Mesenchymal stem cell (in vitro differentiated cells and primary cell): ENCODE data around the gene RAMP3.

Source experiments
- DNase-seq: peaks from one replicate; pipeline ENCODE4 v3.0.0-alpha.2; 2013
- H2AFZ ChIP-seq: one replicate; pipeline ENCODE4 v1.6.1; 2013; ENCODE audit warnings: low read depth, mild to moderate bottlenecking, control low read depth, inconsistent platforms, low read length, moderate library complexity
- H2AK5ac ChIP-seq: 2 replicates; pipeline ENCODE4 v1.6.1; 2013; ENCODE audit warnings: low read length, moderate library complexity, mild to moderate bottlenecking, inconsistent platforms; ENCODE audit not compliant: severe bottlenecking
- H2BK120ac ChIP-seq: one replicate; pipeline ENCODE4 v1.6.1; 2013; ENCODE audit warnings: low read depth, mild to moderate bottlenecking, inconsistent platforms, low read length, moderate library complexity
- H2BK12ac ChIP-seq, 2 experiments: one replicate each; pipeline ENCODE4 v1.6.1; 2013; ENCODE audit warnings: inconsistent platforms in 2 of 2, low read length in 2 of 2, mild to moderate bottlenecking in 2 of 2, moderate library complexity in 2 of 2, control low read depth in 1 of 2
- H2BK15ac ChIP-seq: one replicate; pipeline ENCODE4 v1.6.1; 2013; ENCODE audit warnings: mild to moderate bottlenecking, low read depth, inconsistent platforms; ENCODE audit not compliant: poor library complexity, severe bottlenecking
- H2BK5ac ChIP-seq: 2 replicates; pipeline ENCODE4 v1.6.1; 2013; ENCODE audit warnings: low read depth, mild to moderate bottlenecking, low read length, control low read depth, inconsistent platforms; ENCODE audit not compliant: poor library complexity, severe bottlenecking
- H3K14ac ChIP-seq, 2 experiments: one replicate each; pipeline ENCODE4 v1.6.1; 2013; ENCODE audit warnings: inconsistent platforms in 2 of 2, low read length in 2 of 2, control low read depth in 1 of 2, mild to moderate bottlenecking in 1 of 2, moderate library complexity in 1 of 2
- H3K18ac ChIP-seq, 2 experiments: one replicate each; pipeline ENCODE4 v1.6.1; 2013; ENCODE audit warnings: inconsistent platforms in 2 of 2, low read length in 2 of 2, control low read depth in 1 of 2, low read depth in 1 of 2, mild to moderate bottlenecking in 1 of 2
- H3K23ac ChIP-seq, 2 experiments: one replicate each; pipeline ENCODE4 v1.6.1; 2013; ENCODE audit warnings: inconsistent platforms in 2 of 2, low read length in 2 of 2, mild to moderate bottlenecking in 2 of 2, moderate library complexity in 2 of 2, control low read depth in 1 of 2
- H3K27ac ChIP-seq: 2 replicates; pipeline ENCODE4 v1.5.1; 2013; ENCODE audit warnings: mild to moderate bottlenecking, moderate library complexity, low read length, control low read depth, inconsistent platforms; ENCODE audit not compliant: poor library complexity, severe bottlenecking
- H3K27me3 ChIP-seq, 2 experiments: 2 replicates each; pipeline versions ENCODE4 v1.6.1 to v1.7.0; 2013; ENCODE audit warnings: low read length in 2 of 2, mild to moderate bottlenecking in 2 of 2, moderate library complexity in 2 of 2, control low read depth in 1 of 2, inconsistent platforms in 1 of 2; ENCODE audit not compliant: control insufficient read depth in 1 of 2, insufficient read depth in 1 of 2
- H3K36me3 ChIP-seq, 2 experiments: 2 replicates each; pipeline versions ENCODE4 v1.6.1 to v1.7.0; 2013; ENCODE audit warnings: low read length in 2 of 2, control low read depth in 1 of 2, inconsistent platforms in 1 of 2, low read depth in 1 of 2, mild to moderate bottlenecking in 1 of 2; ENCODE audit not compliant: insufficient read depth in 2 of 2, control insufficient read depth in 1 of 2
- H3K4ac ChIP-seq, 2 experiments: one replicate each; pipeline ENCODE4 v1.6.1; 2013; ENCODE audit warnings: inconsistent platforms in 2 of 2, low read length in 2 of 2, mild to moderate bottlenecking in 2 of 2, moderate library complexity in 2 of 2, control low read depth in 1 of 2, low read depth in 1 of 2
- H3K4me1 ChIP-seq: 2 replicates; pipeline ENCODE4 v1.6.1; 2013; ENCODE audit warnings: low read depth, low read length, control low read depth; ENCODE audit not compliant: control insufficient read depth, insufficient read depth
- H3K4me2 ChIP-seq: 2 replicates; pipeline ENCODE4 v1.6.1; 2013; ENCODE audit warnings: low read length, mild to moderate bottlenecking, inconsistent platforms; ENCODE audit not compliant: poor library complexity, severe bottlenecking
- H3K4me3 ChIP-seq, 2 experiments: 2 replicates each; pipeline versions ENCODE4 v1.5.1 to v1.7.0; 2013; ENCODE audit warnings: low read length in 2 of 2, mild to moderate bottlenecking in 2 of 2, control low read depth in 1 of 2, low read depth in 1 of 2; ENCODE audit not compliant: insufficient read depth in 1 of 2
- H3K79me1 ChIP-seq: replicated peaks from 2 replicates; pipeline ENCODE4 v1.6.1; 2013; ENCODE audit warnings: mild to moderate bottlenecking, control low read depth, low read length, inconsistent platforms; ENCODE audit not compliant: poor library complexity, severe bottlenecking
- H3K9ac ChIP-seq: 2 replicates; pipeline ENCODE4 v1.7.0; 2013; ENCODE audit warnings: mild to moderate bottlenecking, low read length, moderate library complexity
- H3K9me3 ChIP-seq: 2 replicates; pipeline ENCODE4 v1.7.0; 2013; ENCODE audit warnings: mild to moderate bottlenecking, low read length; ENCODE audit not compliant: control insufficient read depth
- H4K8ac ChIP-seq: one replicate; pipeline ENCODE4 v1.6.1; 2013; ENCODE audit warnings: inconsistent platforms, mild to moderate bottlenecking, low read length, moderate library complexity
- H4K91ac ChIP-seq: one replicate; pipeline ENCODE4 v1.6.1; 2013; ENCODE audit warnings: mild to moderate bottlenecking, low read length, inconsistent platforms
- WGBS: methylation state at CpG from one replicate; pipeline ENCODE4 v1.1.7; 2013; ENCODE audit warnings: mixed read lengths; 5-methylcytosine and 5-hydroxymethylcytosine counted together

The RAMP3 gene

DNA sequence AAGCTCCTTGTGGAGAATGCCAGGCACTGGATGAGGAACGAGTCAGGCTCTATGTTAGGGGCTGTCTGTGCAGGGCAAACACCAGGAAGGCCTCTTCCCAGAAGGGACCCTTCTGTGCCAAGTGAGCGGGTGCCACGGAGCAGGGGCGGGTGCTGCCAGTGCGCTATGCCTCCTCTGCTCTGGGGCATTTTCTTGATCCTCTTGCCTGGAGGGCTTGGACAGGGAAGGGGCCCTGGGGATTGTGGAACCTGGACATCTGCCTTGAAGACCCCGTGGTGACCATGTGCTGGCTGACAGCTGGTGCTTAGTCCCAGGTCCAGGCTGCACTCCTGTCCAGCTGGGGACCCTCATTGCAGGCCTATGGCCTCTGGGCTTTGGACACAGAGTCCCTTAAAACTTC is 30.7 kb upstream of the RAMP3 start:
- H3K14ac ChIP-seq, result no peak overlapping the region
- WGBS, result 92% methylated on average over 6 of the region's 6 CpGs
- no peak overlapping the region for H2AK5ac ChIP-seq
- no peak overlapping the region for H3K9ac ChIP-seq
- no peak overlapping the region for H2BK12ac ChIP-seq
- DNase-seq, result no peak
- no peaks in the 10 kb centered on the region for H3K79me1 ChIP-seq
- H3K27ac ChIP-seq, result no peak overlapping the region
- H2AFZ ChIP-seq, result no peak overlapping the region
- H3K4me1 ChIP-seq, result no peaks in the 10 kb centered on the region
- H3K27me3 ChIP-seq, result peaks cover 3 to 15% of the 10 kb centered on the region in 2 experiments
- no peak overlapping the region for H3K4me3 ChIP-seq
- H3K4ac ChIP-seq, result no peak overlapping the region
- H3K4me2 ChIP-seq, result no peak overlapping the region
- no peak overlapping the region for H4K91ac ChIP-seq
- no peak overlapping the region for H3K23ac ChIP-seq
- no peak overlapping the region for H2BK120ac ChIP-seq
- H2BK5ac ChIP-seq, result no peak overlapping the region
- H4K8ac ChIP-seq, result no peak overlapping the region
- H3K18ac ChIP-seq, result no peak overlapping the region
- no peaks in the 10 kb centered on the region for H3K9me3 ChIP-seq
- H3K36me3 ChIP-seq, result no peaks in the 10 kb centered on the region
- no peak overlapping the region for H2BK15ac ChIP-seq

DNA sequence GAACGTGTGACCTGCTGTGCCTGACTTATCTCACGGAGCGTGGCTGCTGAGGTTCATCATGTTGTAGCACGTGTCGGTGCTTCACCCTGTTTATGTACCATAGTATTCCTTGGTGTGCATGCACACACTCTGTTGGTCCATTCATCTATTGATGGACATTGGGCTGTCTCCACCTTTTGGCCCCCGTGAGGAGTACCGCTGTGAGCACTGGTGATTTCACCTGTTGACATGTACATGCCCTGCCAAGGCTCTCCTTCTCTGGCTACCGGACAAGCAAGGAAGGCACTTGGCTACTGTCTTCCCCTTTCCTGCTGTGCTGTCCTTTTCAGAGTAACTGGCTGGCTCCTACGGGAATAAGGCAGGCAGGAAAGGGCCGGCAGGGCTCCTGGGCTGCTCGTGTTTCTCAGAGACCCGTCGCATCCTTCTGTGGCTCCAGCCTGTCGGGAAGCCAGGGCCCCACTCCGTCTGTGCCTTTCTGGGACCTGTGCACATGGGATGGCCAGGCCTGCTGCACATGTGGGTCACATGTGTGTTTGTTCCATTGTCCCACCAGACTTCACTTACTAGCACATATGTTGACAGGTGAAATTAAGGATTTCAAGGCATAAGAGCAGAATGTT is 28.3 kb upstream of the RAMP3 start:
- Histone ChIP-seq H3K14ac (no peak overlapping the region), H2AK5ac (no peak overlapping the region), H3K4ac (no peak overlapping the region), H2BK15ac (no peak overlapping the region), H3K27ac (no peak overlapping the region), H3K4me2 (no peak overlapping the region), H2BK120ac (no peak overlapping the region), H3K23ac (no peak overlapping the region), H2AFZ (no peak overlapping the region), H3K36me3 (no peaks in the 10 kb centered on the region), H3K9ac (no peak overlapping the region), H3K27me3 (peaks cover 9 to 32% of the 10 kb centered on the region in 2 experiments), H3K9me3 (no peaks in the 10 kb centered on the region), H3K18ac (no peak overlapping the region), H3K4me1 (no peaks in the 10 kb centered on the region), H3K79me1 (no peaks in the 10 kb centered on the region), H2BK5ac (no peak overlapping the region), H3K4me3 (no peak overlapping the region), H4K91ac (no peak overlapping the region), H4K8ac (no peak overlapping the region), H2BK12ac (no peak overlapping the region)
- no peak for DNase-seq
- 87% methylated on average over 14 of the region's 15 CpGs for WGBS

GRCh38 chr7:45129906-45130305 is 27.7 kb upstream of the RAMP3 start:
- no peaks in the 10 kb centered on the region for H3K4me1 ChIP-seq
- no peak overlapping the region for H3K4ac ChIP-seq
- H3K9ac ChIP-seq, result no peak overlapping the region
- H3K79me1 ChIP-seq, result no peaks in the 10 kb centered on the region
- DNase-seq, result no peak
- 77% methylated on average over 12 of the region's 12 CpGs for WGBS
- H3K9me3 ChIP-seq, result no peaks in the 10 kb centered on the region
- no peak overlapping the region for H3K4me3 ChIP-seq
- no peak overlapping the region for H3K23ac ChIP-seq
- no peak overlapping the region for H2AK5ac ChIP-seq
- H2AFZ ChIP-seq, result no peak overlapping the region
- H2BK5ac ChIP-seq, result no peak overlapping the region
- H3K18ac ChIP-seq, result no peak overlapping the region
- no peak overlapping the region for H4K8ac ChIP-seq
- H2BK120ac ChIP-seq, result no peak overlapping the region
- H3K14ac ChIP-seq, result no peak overlapping the region
- no peak overlapping the region for H3K4me2 ChIP-seq
- no peak overlapping the region for H4K91ac ChIP-seq
- no peak overlapping the region for H3K27ac ChIP-seq
- H3K27me3 ChIP-seq, result peaks cover 12 to 28% of the 10 kb centered on the region in 2 experiments
- H3K36me3 ChIP-seq, result no peaks in the 10 kb centered on the region
- no peak overlapping the region for H2BK12ac ChIP-seq
- no peak overlapping the region for H2BK15ac ChIP-seq

GRCh38 chr7:45130910-45131309 is 26.7 kb upstream of the RAMP3 start:
- Histone ChIP-seq H4K91ac (no peak overlapping the region), H3K4ac (no peak overlapping the region), H3K27me3 (peaks cover 13 to 28% of the 10 kb centered on the region in 2 experiments), H3K4me3 (no peak overlapping the region), H3K14ac (no peak overlapping the region), H2AK5ac (no peak overlapping the region), H3K79me1 (no peaks in the 10 kb centered on the region), H2BK120ac (no peak overlapping the region), H2BK12ac (no peak overlapping the region), H2AFZ (no peak overlapping the region), H3K9ac (no peak overlapping the region), H3K23ac (no peak overlapping the region), H2BK15ac (no peak overlapping the region), H3K18ac (no peak overlapping the region), H3K9me3 (no peaks in the 10 kb centered on the region), H3K27ac (no peak overlapping the region), H2BK5ac (no peak overlapping the region), H4K8ac (no peak overlapping the region), H3K4me1 (no peaks in the 10 kb centered on the region), H3K36me3 (no peaks in the 10 kb centered on the region), H3K4me2 (no peak overlapping the region)
- 87% methylated on average over 6 of the region's 9 CpGs for WGBS
- no peak for DNase-seq
